ENCODE data around the gene MPPED2.
A peak's percentile ranks its signal among the peaks of the same experiment; 100 is the strongest.

Gene MPPED2

DNA sequence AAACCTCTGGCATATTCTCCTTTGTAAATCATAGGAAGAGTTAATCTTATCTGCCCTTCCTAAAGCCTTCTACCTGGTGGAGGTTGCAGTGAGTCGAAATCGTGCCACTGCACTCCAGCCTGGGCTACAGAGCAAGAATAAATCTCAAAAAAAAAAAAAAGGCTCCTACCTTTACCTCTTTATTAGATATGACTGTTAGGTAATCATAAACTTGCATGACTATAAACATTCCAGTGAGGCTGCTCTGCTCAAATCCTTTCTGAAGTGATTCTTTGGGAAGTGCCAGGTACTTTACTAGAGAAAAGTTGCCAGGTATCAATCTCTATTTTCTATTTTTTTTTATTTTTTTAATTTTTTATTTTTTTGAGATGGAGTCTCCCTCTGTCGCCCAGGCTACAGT is 59.6 kb downstream of the MPPED2 start:
- no peak for DNase-seq (ENCODE audit: low read depth)

DNA sequence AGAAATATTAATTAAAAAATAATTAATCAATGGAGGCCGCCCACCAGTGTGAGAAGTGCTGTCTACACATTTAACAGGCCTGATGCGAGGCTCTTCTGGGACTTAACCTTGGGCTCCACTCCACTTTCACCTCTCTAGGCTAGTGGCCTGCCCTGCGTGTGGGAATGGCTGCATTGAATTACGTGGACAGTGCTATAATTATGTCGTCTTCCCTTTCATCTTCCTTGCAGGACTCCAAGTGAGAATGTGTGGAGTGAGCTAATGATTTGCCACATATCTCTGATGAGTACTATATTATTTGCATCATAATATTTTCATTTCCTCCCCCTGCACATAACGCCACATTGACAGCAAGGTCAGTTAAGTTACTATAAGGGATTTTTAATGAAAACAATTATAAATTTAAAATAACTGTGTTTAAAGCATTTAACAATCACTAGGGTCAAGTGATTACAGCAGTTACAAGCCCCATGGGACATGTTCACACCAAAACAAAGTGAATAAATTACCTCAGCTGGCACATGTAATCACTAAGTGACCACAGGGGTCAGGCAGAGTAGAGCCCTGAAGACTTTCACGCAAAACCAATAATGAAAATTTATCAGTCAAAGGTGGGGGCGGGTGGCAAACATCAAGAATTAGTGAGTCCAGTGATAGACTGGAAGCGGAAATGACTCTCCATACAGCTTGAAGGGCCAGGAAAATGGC is 63.5 kb downstream of the MPPED2 start:
- no peak for DNase-seq (ENCODE audit: low read depth)

- no peak for DNase-seq (ENCODE audit: low read depth)
Observed at GRCh38 chr11:30521297-30522071, 64.7 kb downstream of the MPPED2 start.

GRCh38 chr11:30513087-30513486 is 73.1 kb downstream of the MPPED2 start:
- DNase-seq (ENCODE audit: low read depth): no peak

- DNase-seq (ENCODE audit: low read depth): no peak
Observed at GRCh38 chr11:30511408-30511807, 74.7 kb downstream of the MPPED2 start.

GRCh38 chr11:30510750-30511149 is 75.4 kb downstream of the MPPED2 start:
- DNase-seq (ENCODE audit: low read depth): no peak

- DNase-seq (ENCODE audit: low read depth): no peak
Observed at GRCh38 chr11:30509364-30509763, 76.8 kb downstream of the MPPED2 start.

- DNase-seq (ENCODE audit: low read depth): no peak
Observed at GRCh38 chr11:30508594-30508993, 77.6 kb downstream of the MPPED2 start.

- no peak for DNase-seq (ENCODE audit: low read depth)
Observed at GRCh38 chr11:30505603-30506002, 80.5 kb downstream of the MPPED2 start.

- DNase-seq (ENCODE audit: low read depth): no peak
Observed at GRCh38 chr11:30504468-30504867, 81.7 kb downstream of the MPPED2 start.

DNA sequence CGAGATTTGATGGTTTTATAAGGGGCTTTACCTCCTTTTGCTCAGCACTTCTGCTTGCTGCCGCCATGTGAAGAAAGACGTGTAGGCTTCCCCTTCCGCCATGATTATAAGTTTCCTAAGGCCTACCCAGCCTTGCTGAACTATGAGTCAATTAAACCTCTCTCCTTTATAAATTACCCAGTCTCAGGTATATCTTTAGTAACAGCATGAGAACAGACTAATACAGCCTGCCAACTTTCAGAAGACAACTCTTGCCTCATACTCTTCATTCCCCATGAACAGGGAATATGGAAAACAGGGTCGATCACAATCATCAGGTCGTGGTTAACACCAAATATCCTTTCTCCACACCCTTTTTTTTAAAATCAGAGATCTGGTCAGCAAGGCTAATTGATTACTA is 83.0 kb downstream of the MPPED2 start:
- no peak for DNase-seq (ENCODE audit: low read depth)

- no peak for DNase-seq (ENCODE audit: low read depth)
Observed at GRCh38 chr11:30502305-30502704, 83.8 kb downstream of the MPPED2 start.

DNA sequence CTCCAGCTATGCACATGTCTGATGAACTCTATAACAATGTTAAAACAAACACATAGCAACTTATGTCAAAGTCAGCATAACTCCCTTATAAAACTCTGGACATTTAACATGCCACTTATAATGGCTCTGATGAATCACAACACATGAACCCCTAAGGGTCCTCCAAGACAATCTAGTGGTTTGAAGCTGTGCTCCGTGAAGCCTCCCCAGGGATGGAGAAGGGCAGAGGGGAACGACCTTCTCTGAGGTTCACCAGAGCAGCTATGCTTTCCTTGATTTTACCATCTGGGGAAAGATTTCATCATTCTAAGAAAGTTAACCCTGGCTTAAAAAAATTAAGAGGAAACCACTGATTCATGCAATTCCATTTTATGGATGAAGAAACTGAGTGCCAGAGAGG is 84.4 kb downstream of the MPPED2 start:
- no peak for DNase-seq (ENCODE audit: low read depth)

DNA sequence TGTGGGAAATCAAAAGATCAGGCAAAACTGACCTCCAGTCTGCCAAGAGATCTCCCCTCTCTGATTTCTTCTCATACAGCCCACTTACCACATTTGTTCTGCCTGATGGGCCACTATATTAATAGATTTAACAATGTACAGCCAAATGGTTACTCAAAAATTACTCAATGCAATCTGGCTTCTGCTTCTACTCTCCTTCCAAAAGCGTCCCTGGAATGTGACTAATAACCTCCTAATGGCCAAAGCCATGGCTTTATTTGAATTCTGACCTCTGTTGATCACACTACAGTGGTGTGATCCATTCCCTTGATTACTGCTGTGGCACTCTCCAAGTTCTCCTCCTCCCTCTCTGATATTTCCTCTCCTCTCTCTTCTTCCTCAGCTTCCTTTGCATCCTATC is 86.2 kb downstream of the MPPED2 start:
- DNase-seq (ENCODE audit: low read depth): no peak

DNA sequence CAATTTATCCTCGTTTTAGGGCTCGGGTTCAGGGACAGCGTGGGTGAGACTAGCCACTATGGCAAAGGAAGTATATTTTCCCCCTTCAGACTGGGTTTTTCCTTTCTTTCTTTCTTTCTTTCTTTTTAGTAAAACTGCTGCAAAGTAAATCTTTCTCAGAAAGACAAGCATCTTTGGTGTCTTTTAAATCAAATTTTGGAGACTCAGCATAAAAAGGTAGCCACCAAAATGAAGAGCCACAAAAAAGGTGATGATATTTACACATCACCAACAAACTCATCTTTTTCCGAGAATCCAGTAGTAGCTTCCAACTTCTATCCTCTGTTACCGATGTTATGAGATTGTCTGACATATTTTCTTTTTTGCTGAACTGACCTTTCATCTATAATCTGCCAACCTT is 88.6 kb downstream of the MPPED2 start:
- no peak for DNase-seq (ENCODE audit: low read depth)

- DNase-seq (ENCODE audit: low read depth): no peak
Observed at GRCh38 chr11:30496935-30497334, 89.2 kb downstream of the MPPED2 start.

GRCh38 chr11:30495437-30495836 is 90.7 kb downstream of the MPPED2 start:
- DNase-seq (ENCODE audit: low read depth): no peak

- no peak for DNase-seq (ENCODE audit: low read depth)
Observed at GRCh38 chr11:30489511-30489910, 96.6 kb downstream of the MPPED2 start.

DNA sequence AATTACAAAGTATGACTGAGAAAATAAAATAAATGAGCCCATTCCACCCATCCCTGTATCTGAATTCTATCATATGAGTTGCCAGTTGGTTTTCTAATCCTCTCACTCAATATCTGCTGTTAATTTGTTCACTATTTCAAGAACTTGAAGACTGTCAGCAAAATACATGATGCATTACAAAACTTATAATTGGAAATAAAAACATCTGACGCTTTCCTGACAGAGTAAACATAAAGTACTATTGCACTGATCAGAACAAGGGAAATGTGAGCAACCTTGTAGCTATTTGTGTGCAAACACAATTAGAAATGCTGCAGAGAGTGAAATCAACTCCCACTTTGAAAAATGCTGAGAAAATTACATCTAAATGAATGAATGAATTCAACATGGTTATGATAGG is 97.1 kb downstream of the MPPED2 start:
- DNase-seq (ENCODE audit: low read depth): peak; percentile 51

GRCh38 chr11:30488304-30488998 is 97.7 kb downstream of the MPPED2 start:
- DNase-seq (ENCODE audit: low read depth): peak; percentile 93

GRCh38 chr11:30487200-30487898 is 98.8 kb downstream of the MPPED2 start:
- DNase-seq (ENCODE audit: low read depth): peak; percentile 33

GRCh38 chr11:30485756-30486155 is 100.4 kb downstream of the MPPED2 start:
- peak; percentile 40 for DNase-seq (ENCODE audit: low read depth)
